Measurements from ENCODE around the gene CYB5RL.

- no peak for TF ChIP-seq CTCF (conservative IDR thresholded peaks at IDR 0.05; ENCODE audit: low read depth, low read length)
- no peak for TF ChIP-seq EZH2 (IDR thresholded peaks at IDR 0.05; ENCODE audit: low read length, unreplicated experiment)
Observed at GRCh38 chr1:54180701-54181360, 19.0 kb downstream of the CYB5RL start.

All from PC-3 (cell line).